HG03095 (cell line): ENCODE data around the gene AFF3.

Experiments used
- ATAC-seq: cut with Tn5 transposase; IDR thresholded peaks from one replicate; pipeline ENCODE4 v1.9.1; 2021; ENCODE audit warnings: moderate library complexity; ENCODE audit not compliant: unreplicated experiment

AFF3 gene

GRCh38 chr2:100073110-100073509 is 69.3 kb downstream of the AFF3 start:
- no peak for ATAC-seq

- no peak for ATAC-seq
Observed at GRCh38 chr2:100072503-100072902, 69.9 kb downstream of the AFF3 start.

- no peak for ATAC-seq
Observed at GRCh38 chr2:100071335-100072043, 70.9 kb downstream of the AFF3 start.

- ATAC-seq = no peak
Observed at GRCh38 chr2:100070078-100070477, 72.3 kb downstream of the AFF3 start.

- ATAC-seq = no peak
Observed at GRCh38 chr2:100068395-100068794, 74.0 kb downstream of the AFF3 start.

- ATAC-seq = no peak
Observed at GRCh38 chr2:100067784-100068183, 74.6 kb downstream of the AFF3 start.

- ATAC-seq = no peak
Observed at GRCh38 chr2:100066856-100067255, 75.5 kb downstream of the AFF3 start.

- no peak for ATAC-seq
Observed at GRCh38 chr2:100066246-100066645, 76.1 kb downstream of the AFF3 start.

GRCh38 chr2:100064592-100065428 is 77.6 kb downstream of the AFF3 start:
- ATAC-seq = no peak

- ATAC-seq = no peak
Observed at GRCh38 chr2:100064165-100064564, 78.2 kb downstream of the AFF3 start.

- ATAC-seq = no peak
Observed at GRCh38 chr2:100063459-100063953, 78.9 kb downstream of the AFF3 start.

GRCh38 chr2:100062336-100062735 is 80.1 kb downstream of the AFF3 start:
- ATAC-seq = no peak

- ATAC-seq = no peak
Observed at GRCh38 chr2:100060875-100061274, 81.5 kb downstream of the AFF3 start.

GRCh38 chr2:100059638-100060037 is 82.8 kb downstream of the AFF3 start:
- ATAC-seq = no peak

- ATAC-seq = no peak
Observed at GRCh38 chr2:100057901-100058261, 84.5 kb downstream of the AFF3 start.

- ATAC-seq = no peak
Observed at GRCh38 chr2:100054426-100054825, 88.0 kb downstream of the AFF3 start.

GRCh38 chr2:100053087-100053885 is 89.1 kb downstream of the AFF3 start:
- ATAC-seq = no peak

- no peak for ATAC-seq
Observed at GRCh38 chr2:100052650-100053049, 89.7 kb downstream of the AFF3 start.

- ATAC-seq = no peak
Observed at GRCh38 chr2:100051253-100051652, 91.1 kb downstream of the AFF3 start.

GRCh38 chr2:100050685-100051084 is 91.7 kb downstream of the AFF3 start:
- no peak for ATAC-seq
